ENCODE measurements around the gene BAZ2B.

Gene BAZ2B

GRCh38 chr2:159441182-159441581, 175.2 kb downstream of the BAZ2B start:
- Histone ChIP-seq H3K27me3 (ENCODE audit: low read length) (no peaks in the 10 kb centered on the region), H2AFZ (ENCODE audit: low read depth, low read length, severe bottlenecking) (no peak overlapping the region), H3K36me3 (ENCODE audit: low read length) (no peaks in the 10 kb centered on the region), H3K9ac (ENCODE audit: low read length) (no peak overlapping the region), H3K79me2 (ENCODE audit: insufficient read depth, low read length) (no peaks in the 10 kb centered on the region), H3K9me2 (replicated peaks; ENCODE audit: insufficient read depth, low read length) (no peaks in the 10 kb centered on the region), H3K4me3 (ENCODE audit: insufficient read depth, low read length, poor library complexity, severe bottlenecking) (no peak overlapping the region), H3K27ac (ENCODE audit: low read depth, low read length) (no peak overlapping the region), H3K4me2 (ENCODE audit: low read depth, low read length, poor library complexity, severe bottlenecking) (no peak overlapping the region), H3K9me3 (ENCODE audit: insufficient read depth, low read length) (no peaks in the 10 kb centered on the region), H3F3A (ENCODE audit: insufficient read depth) (no peaks in the 10 kb centered on the region), H4K20me1 (ENCODE audit: low read depth, low read length) (no peaks in the 10 kb centered on the region)
- TF ChIP-seq, protein P1, sequence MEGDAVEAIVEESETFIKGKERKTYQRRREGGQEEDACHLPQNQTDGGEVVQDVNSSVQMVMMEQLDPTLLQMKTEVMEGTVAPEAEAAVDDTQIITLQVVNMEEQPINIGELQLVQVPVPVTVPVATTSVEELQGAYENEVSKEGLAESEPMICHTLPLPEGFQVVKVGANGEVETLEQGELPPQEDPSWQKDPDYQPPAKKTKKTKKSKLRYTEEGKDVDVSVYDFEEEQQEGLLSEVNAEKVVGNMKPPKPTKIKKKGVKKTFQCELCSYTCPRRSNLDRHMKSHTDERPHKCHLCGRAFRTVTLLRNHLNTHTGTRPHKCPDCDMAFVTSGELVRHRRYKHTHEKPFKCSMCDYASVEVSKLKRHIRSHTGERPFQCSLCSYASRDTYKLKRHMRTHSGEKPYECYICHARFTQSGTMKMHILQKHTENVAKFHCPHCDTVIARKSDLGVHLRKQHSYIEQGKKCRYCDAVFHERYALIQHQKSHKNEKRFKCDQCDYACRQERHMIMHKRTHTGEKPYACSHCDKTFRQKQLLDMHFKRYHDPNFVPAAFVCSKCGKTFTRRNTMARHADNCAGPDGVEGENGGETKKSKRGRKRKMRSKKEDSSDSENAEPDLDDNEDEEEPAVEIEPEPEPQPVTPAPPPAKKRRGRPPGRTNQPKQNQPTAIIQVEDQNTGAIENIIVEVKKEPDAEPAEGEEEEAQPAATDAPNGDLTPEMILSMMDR (IDR thresholded peaks at IDR 0.05; ENCODE audit: insufficient read depth, low read length, poor library complexity, severe bottlenecking): no peak
- TF ChIP-seq EZH2phosphoT487 (conservative IDR thresholded peaks at IDR 0.05; ENCODE audit: low read length): no peak

GRCh38 chr2:159439421-159439820, 176.9 kb downstream of the BAZ2B start:
- no peaks in the 10 kb centered on the region for H3K27me3 ChIP-seq (ENCODE audit: low read length)
- no peak overlapping the region for H2AFZ ChIP-seq (ENCODE audit: low read depth, low read length, severe bottlenecking)
- no peaks in the 10 kb centered on the region for H3K36me3 ChIP-seq (ENCODE audit: low read length)
- H3K4me2 ChIP-seq (ENCODE audit: low read depth, low read length, poor library complexity, severe bottlenecking): no peak overlapping the region
- no peaks in the 10 kb centered on the region for H3K79me2 ChIP-seq (ENCODE audit: insufficient read depth, low read length)
- TF ChIP-seq, protein P1 (IDR thresholded peaks at IDR 0.05; ENCODE audit: insufficient read depth, low read length, poor library complexity, severe bottlenecking): no peak
- TF ChIP-seq EZH2phosphoT487 (conservative IDR thresholded peaks at IDR 0.05; ENCODE audit: low read length): no peak
- no peaks in the 10 kb centered on the region for H3K9me2 ChIP-seq (replicated peaks; ENCODE audit: insufficient read depth, low read length)
- H3K9me3 ChIP-seq (ENCODE audit: insufficient read depth, low read length): no peaks in the 10 kb centered on the region
- no peaks in the 10 kb centered on the region for H4K20me1 ChIP-seq (ENCODE audit: low read depth, low read length)
- no peak overlapping the region for H3K9ac ChIP-seq (ENCODE audit: low read length)
- no peaks in the 10 kb centered on the region for H3F3A ChIP-seq (ENCODE audit: insufficient read depth)
- no peak overlapping the region for H3K27ac ChIP-seq (ENCODE audit: low read depth, low read length)
- H3K4me3 ChIP-seq (ENCODE audit: insufficient read depth, low read length, poor library complexity, severe bottlenecking): no peak overlapping the region

DNA sequence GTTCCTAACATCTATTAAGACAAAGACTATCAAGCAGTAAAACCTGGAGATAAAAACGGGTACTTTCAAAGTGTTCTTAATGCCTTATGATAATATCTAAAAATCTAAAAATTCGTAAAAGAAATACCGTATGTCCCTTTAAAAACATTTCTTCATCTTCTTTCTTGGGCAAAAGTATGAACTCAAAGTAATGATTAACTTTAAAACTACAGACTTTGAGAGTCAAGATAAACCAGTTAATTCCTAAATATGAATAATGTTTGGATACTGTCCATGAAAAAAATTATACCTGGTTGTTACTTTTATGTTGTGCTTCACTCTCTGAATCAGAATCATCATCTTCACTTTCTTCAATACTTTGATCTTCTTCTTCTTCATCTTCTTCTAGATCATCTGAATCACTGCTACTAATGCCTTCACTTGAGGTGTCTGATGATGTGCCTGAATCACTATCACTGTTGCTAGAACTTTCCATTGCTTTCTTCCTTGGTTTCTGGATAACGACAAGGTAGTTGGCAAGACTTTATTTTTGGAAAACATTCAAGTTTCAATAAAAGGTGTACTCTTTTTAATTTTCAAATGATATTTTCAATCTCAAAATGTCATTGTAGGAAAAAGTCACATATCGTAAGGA, 177.5 kb downstream of the BAZ2B start:
- TF ChIP-seq, protein P1 (IDR thresholded peaks at IDR 0.05; ENCODE audit: insufficient read depth, low read length, poor library complexity, severe bottlenecking): no peak
- no peak for TF ChIP-seq EZH2phosphoT487 (conservative IDR thresholded peaks at IDR 0.05; ENCODE audit: low read length)
- Histone ChIP-seq H3K9me3 (ENCODE audit: insufficient read depth, low read length) (no peaks in the 10 kb centered on the region), H3K9ac (ENCODE audit: low read length) (no peak overlapping the region), H3K4me2 (ENCODE audit: low read depth, low read length, poor library complexity, severe bottlenecking) (no peak overlapping the region), H3K27ac (ENCODE audit: low read depth, low read length) (no peak overlapping the region), H3K9me2 (replicated peaks; ENCODE audit: insufficient read depth, low read length) (no peaks in the 10 kb centered on the region), H3K79me2 (ENCODE audit: insufficient read depth, low read length) (no peaks in the 10 kb centered on the region), H4K20me1 (ENCODE audit: low read depth, low read length) (no peaks in the 10 kb centered on the region), H3K4me3 (ENCODE audit: insufficient read depth, low read length, poor library complexity, severe bottlenecking) (no peak overlapping the region), H3K27me3 (ENCODE audit: low read length) (no peaks in the 10 kb centered on the region), H3K36me3 (ENCODE audit: low read length) (no peaks in the 10 kb centered on the region), H3F3A (ENCODE audit: insufficient read depth) (no peaks in the 10 kb centered on the region), H2AFZ (ENCODE audit: low read depth, low read length, severe bottlenecking) (no peak overlapping the region)

All from SU-DHL-6 (cell line).